Activated CD4-positive, alpha-beta T cell treated with anti-CD3 and anti-CD28 coated beads, Interleukin-2, amount 10 ng/mL, durations not matched to agents 24 days and 14 days (primary cell): ENCODE measurements around the gene GUK1. TPM values are rescaled to one million over a fixed set of nuclear protein-coding genes. Genes with fewer than 3 reads are reported as not detected.

ENCODE experiments used
- total RNA-seq: library from RNA; stranded (reverse); gene quantifications from 2 replicates; pipeline ENCODE4 v1.2.3, GENCODE V29; 2022

Gene GUK1
- total RNA-seq, 1 donor from 2014 or later = 222 TPM

Other genes starting within 250 kb of the GUK1 start
- not detected in 2 replicates for gene WNT9A, start 192.3 kb upstream of the GUK1 start, total RNA-seq
- not detected in 2 replicates for gene WNT3A, start 133.3 kb upstream of the GUK1 start, total RNA-seq
- 388 and 395 TPM in 2 replicates for gene ARF1, start 57.6 kb upstream of the GUK1 start, total RNA-seq
- gene C1orf35, start 37.0 kb upstream of the GUK1 start, total RNA-seq = 27.5 and 33.0 TPM in 2 replicates
- gene MRPL55, start 31.0 kb upstream of the GUK1 start, total RNA-seq = 55.2 and 62.2 TPM in 2 replicates
- gene GJC2, start 9.7 kb downstream of the GUK1 start, total RNA-seq = 0.69 and 0.96 TPM in 2 replicates
- 10.8 and 11.4 TPM in 2 replicates for gene IBA57, start 25.5 kb downstream of the GUK1 start, total RNA-seq
- 21.4 and 22.3 TPM in 2 replicates for gene OBSCN, start 67.8 kb downstream of the GUK1 start, total RNA-seq